ENCODE measurements around the gene ATE1. TPM values are rescaled to one million over a fixed set of nuclear protein-coding genes. Genes with fewer than 3 reads are reported as not detected.

Gene ATE1
- total RNA-seq, 4 donors from 2014 or later, result 15.5 to 29.8 (median 22.6) TPM

GRCh38 chr10:121792198-121792597, 135.6 kb downstream of the ATE1 start:
- intact Hi-C loops (cut with DNase I), result no loop called here
- WGBS, 2 donors, result 81 to 85% methylated on average over 3 of the region's 3 CpGs
- TF ChIP-seq, protein P1, sequence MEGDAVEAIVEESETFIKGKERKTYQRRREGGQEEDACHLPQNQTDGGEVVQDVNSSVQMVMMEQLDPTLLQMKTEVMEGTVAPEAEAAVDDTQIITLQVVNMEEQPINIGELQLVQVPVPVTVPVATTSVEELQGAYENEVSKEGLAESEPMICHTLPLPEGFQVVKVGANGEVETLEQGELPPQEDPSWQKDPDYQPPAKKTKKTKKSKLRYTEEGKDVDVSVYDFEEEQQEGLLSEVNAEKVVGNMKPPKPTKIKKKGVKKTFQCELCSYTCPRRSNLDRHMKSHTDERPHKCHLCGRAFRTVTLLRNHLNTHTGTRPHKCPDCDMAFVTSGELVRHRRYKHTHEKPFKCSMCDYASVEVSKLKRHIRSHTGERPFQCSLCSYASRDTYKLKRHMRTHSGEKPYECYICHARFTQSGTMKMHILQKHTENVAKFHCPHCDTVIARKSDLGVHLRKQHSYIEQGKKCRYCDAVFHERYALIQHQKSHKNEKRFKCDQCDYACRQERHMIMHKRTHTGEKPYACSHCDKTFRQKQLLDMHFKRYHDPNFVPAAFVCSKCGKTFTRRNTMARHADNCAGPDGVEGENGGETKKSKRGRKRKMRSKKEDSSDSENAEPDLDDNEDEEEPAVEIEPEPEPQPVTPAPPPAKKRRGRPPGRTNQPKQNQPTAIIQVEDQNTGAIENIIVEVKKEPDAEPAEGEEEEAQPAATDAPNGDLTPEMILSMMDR (IDR thresholded peaks at IDR 0.05), result no peak
- no peak for TF ChIP-seq POLR2A (IDR thresholded peaks at IDR 0.05)

DNA sequence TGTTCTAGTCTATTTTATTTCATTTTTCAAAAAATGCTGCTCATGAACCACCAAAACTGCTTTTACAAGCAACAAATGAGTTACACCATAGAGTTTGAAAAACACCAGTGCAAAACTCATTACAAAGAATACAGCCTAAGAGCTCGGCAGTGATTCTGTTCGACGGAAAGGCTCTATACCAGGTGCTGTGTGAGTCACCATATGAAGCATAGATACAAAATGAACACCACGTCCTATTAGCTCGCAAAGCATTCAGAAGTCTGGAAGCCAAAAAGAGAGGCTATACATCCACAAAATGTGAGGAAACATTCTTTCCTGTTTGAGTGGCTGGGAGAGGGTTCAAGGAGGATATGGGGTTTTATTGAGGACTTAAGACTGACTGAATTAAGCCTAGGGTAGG, 136.1 kb downstream of the ATE1 start:
- Histone ChIP-seq H3K27ac (no peak overlapping the region), H3K4me3 (no peak overlapping the region), H3K9me3 (no peaks in the 10 kb centered on the region), H3K4me1 (no peaks in the 10 kb centered on the region), H3K27me3 (no peaks in the 10 kb centered on the region), H3K36me3 (peaks cover 0 to 27% (median 0%) of the 10 kb centered on the region in 3 donors)
- intact Hi-C loops (cut with DNase I), result no loop called here
- TF ChIP-seq POLR2A (IDR thresholded peaks at IDR 0.05), result no peak
- no peak for DNase-seq
- WGBS, 2 donors, result 95 to 98% methylated on average over 5 of the region's 5 CpGs

More at GRCh38 chr10:121792198-121792597, 135.6 kb downstream of the ATE1 start:
- no peak overlapping the region for H3K27ac ChIP-seq
- no peak for DNase-seq
- no peaks in the 10 kb centered on the region for H3K27me3 ChIP-seq
- no peaks in the 10 kb centered on the region for H3K9me3 ChIP-seq
- H3K4me3 ChIP-seq, result no peak overlapping the region
- H3K4me1 ChIP-seq, result no peaks in the 10 kb centered on the region
- peaks cover 0 to 27% (median 0%) of the 10 kb centered on the region in 3 donors for H3K36me3 ChIP-seq

- Histone ChIP-seq H3K27ac (no peak overlapping the region), H3K4me1 (peaks cover 0 to 16% (median 0%) of the 10 kb centered on the region in 3 donors), H3K4me3 (no peak overlapping the region), H3K9me3 (no peaks in the 10 kb centered on the region), H3K27me3 (no peaks in the 10 kb centered on the region), H3K36me3 (peaks cover 0 to 35% (median 0%) of the 10 kb centered on the region in 3 donors)
- WGBS, 2 donors, result 78 to 98% methylated on average over 2 to 3 of the region's 3 CpGs
- intact Hi-C loops (cut with DNase I), result no loop called here
- DNase-seq, result no peak
- TF ChIP-seq POLR2A (IDR thresholded peaks at IDR 0.05), result no peak
- TF ChIP-seq, protein P1 (IDR thresholded peaks at IDR 0.05), result no peak
These were observed 139.1 kb downstream of the ATE1 start for GRCh38 chr10:121788717-121789116.

- H3K9me3 ChIP-seq, result no peaks in the 10 kb centered on the region
- H3K4me1 ChIP-seq, result peaks cover 0 to 16% (median 0%) of the 10 kb centered on the region in 3 donors
- H3K4me3 ChIP-seq, result no peak overlapping the region
- no peak for DNase-seq
- TF ChIP-seq, protein P1 (IDR thresholded peaks at IDR 0.05), result no peak
- TF ChIP-seq POLR2A (IDR thresholded peaks at IDR 0.05), result no peak
- 74 to 77% methylated on average over 3 of the region's 3 CpGs for WGBS, 2 donors
- no peak overlapping the region for H3K27ac ChIP-seq
- intact Hi-C loops (cut with DNase I), result no loop called here
- H3K36me3 ChIP-seq, result peaks cover 0 to 35% (median 0%) of the 10 kb centered on the region in 3 donors
- no peaks in the 10 kb centered on the region for H3K27me3 ChIP-seq
These were observed 139.7 kb downstream of the ATE1 start for GRCh38 chr10:121788115-121788514.

- Histone ChIP-seq H3K27ac (no peak overlapping the region), H3K27me3 (no peaks in the 10 kb centered on the region), H3K4me1 (peaks cover 0 to 16% (median 0%) of the 10 kb centered on the region in 3 donors), H3K9me3 (no peaks in the 10 kb centered on the region), H3K4me3 (no peak overlapping the region), H3K36me3 (peaks cover 0 to 32% (median 0%) of the 10 kb centered on the region in 3 donors)
- TF ChIP-seq, protein P1 (IDR thresholded peaks at IDR 0.05), result no peak
- TF ChIP-seq POLR2A (IDR thresholded peaks at IDR 0.05), result no peak
- intact Hi-C loops (cut with DNase I), result no loop called here
- DNase-seq, result no peak
- WGBS, 2 donors, result 59 to 65% methylated on average over 2 of the region's 2 CpGs
These were observed 140.7 kb downstream of the ATE1 start for GRCh38 chr10:121787169-121787568.

Measured in esophagus squamous epithelium (tissue), 5 donors.